ENCODE data around the gene RAPGEF5.

Gene RAPGEF5

DNA sequence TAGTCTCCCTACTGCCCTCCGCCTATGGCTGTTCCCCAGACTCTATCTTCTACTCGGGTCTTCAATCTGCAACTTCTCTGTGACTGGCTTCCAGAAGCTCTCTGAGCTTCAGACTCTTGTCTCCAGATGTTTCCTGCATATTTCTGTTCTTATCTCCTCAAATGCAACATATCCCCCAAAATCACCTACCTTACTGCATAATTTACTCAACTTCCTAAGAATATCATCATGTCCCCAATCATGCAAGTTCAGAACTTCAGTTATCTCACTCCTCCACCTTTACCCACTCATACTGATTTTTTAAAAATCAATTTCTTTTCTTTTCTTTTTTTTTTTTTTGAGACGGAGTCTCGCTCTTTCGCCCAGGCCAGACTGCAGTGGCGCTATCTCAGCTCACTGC lies 68.8 kb downstream of the RAPGEF5 start:
- Histone ChIP-seq H3K27me3 (ENCODE audit: insufficient read depth, low read length) (peaks cover 5% of the 10 kb centered on the region; the same call in 1 of the 2 replicates), H2AFZ (ENCODE audit: low read length, unreplicated experiment) (no peak overlapping the region), H3K36me3 (ENCODE audit: insufficient read depth, low read length) (no peaks in the 10 kb centered on the region), H3K27ac (ENCODE audit: low read depth, low read length) (no peak overlapping the region), H3K79me2 (ENCODE audit: control insufficient read depth, insufficient read depth, low read length, unreplicated experiment) (no peaks in the 10 kb centered on the region), H3K4me1 (ENCODE audit: control insufficient read depth, insufficient read depth, low read length, unreplicated experiment) (no peaks in the 10 kb centered on the region), H3K4me3 (ENCODE audit: low read depth, low read length) (no peak overlapping the region)

DNA sequence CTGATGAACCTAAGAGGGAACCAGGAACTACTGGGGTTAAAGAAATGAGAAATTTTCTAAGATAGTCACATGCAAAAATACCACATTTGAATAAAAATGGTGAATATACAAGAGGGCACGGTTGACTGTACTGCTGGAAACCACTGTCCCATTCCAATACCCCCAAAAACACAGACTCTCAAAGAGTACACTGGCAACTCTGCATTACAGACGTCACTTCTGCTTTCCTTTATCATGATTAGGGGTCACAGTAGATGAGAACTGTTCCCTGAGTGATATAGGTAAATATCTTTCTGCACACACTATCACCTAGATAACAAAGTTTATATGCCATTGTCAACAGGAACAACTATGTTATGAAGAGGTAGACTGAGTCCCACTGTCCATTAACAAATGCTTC lies 69.5 kb downstream of the RAPGEF5 start:
- Histone ChIP-seq H3K79me2 (ENCODE audit: control insufficient read depth, insufficient read depth, low read length, unreplicated experiment) (no peaks in the 10 kb centered on the region), H3K4me1 (ENCODE audit: control insufficient read depth, insufficient read depth, low read length, unreplicated experiment) (no peaks in the 10 kb centered on the region), H3K36me3 (ENCODE audit: insufficient read depth, low read length) (no peaks in the 10 kb centered on the region), H2AFZ (ENCODE audit: low read length, unreplicated experiment) (no peak overlapping the region), H3K27me3 (ENCODE audit: insufficient read depth, low read length) (peaks cover 5% of the 10 kb centered on the region; the same call in 1 of the 2 replicates), H3K4me3 (ENCODE audit: low read depth, low read length) (no peak overlapping the region), H3K27ac (ENCODE audit: low read depth, low read length) (no peak overlapping the region)

- no peak overlapping the region for H2AFZ ChIP-seq (ENCODE audit: low read length, unreplicated experiment)
- H3K4me3 ChIP-seq (ENCODE audit: low read depth, low read length), result no peak overlapping the region
- no peaks in the 10 kb centered on the region for H3K79me2 ChIP-seq (ENCODE audit: control insufficient read depth, insufficient read depth, low read length, unreplicated experiment)
- no peaks in the 10 kb centered on the region for H3K36me3 ChIP-seq (ENCODE audit: insufficient read depth, low read length)
- no peaks in the 10 kb centered on the region for H3K4me1 ChIP-seq (ENCODE audit: control insufficient read depth, insufficient read depth, low read length, unreplicated experiment)
- H3K27me3 ChIP-seq (ENCODE audit: insufficient read depth, low read length), result peaks cover 5% of the 10 kb centered on the region; the same call in 1 of the 2 replicates
- no peak overlapping the region for H3K27ac ChIP-seq (ENCODE audit: low read depth, low read length)
These were observed 70.5 kb downstream of the RAPGEF5 start for GRCh38 chr7:22286436-22286835.

- H3K4me1 ChIP-seq (ENCODE audit: control insufficient read depth, insufficient read depth, low read length, unreplicated experiment), result no peaks in the 10 kb centered on the region
- H3K79me2 ChIP-seq (ENCODE audit: control insufficient read depth, insufficient read depth, low read length, unreplicated experiment), result no peaks in the 10 kb centered on the region
- H3K36me3 ChIP-seq (ENCODE audit: insufficient read depth, low read length), result no peaks in the 10 kb centered on the region
- no peak overlapping the region for H3K27ac ChIP-seq (ENCODE audit: low read depth, low read length)
- H3K4me3 ChIP-seq (ENCODE audit: low read depth, low read length), result no peak overlapping the region
- H2AFZ ChIP-seq (ENCODE audit: low read length, unreplicated experiment), result no peak overlapping the region
- H3K27me3 ChIP-seq (ENCODE audit: insufficient read depth, low read length), result peaks cover 5% of the 10 kb centered on the region; the same call in 1 of the 2 replicates
These were observed 75.5 kb downstream of the RAPGEF5 start for GRCh38 chr7:22281481-22281880.

- Histone ChIP-seq H3K4me1 (ENCODE audit: control insufficient read depth, insufficient read depth, low read length, unreplicated experiment) (no peaks in the 10 kb centered on the region), H3K27me3 (ENCODE audit: insufficient read depth, low read length) (no peaks in the 10 kb centered on the region), H3K27ac (ENCODE audit: low read depth, low read length) (no peak overlapping the region), H3K36me3 (ENCODE audit: insufficient read depth, low read length) (no peaks in the 10 kb centered on the region), H3K79me2 (ENCODE audit: control insufficient read depth, insufficient read depth, low read length, unreplicated experiment) (no peaks in the 10 kb centered on the region), H3K4me3 (ENCODE audit: low read depth, low read length) (no peak overlapping the region), H2AFZ (ENCODE audit: low read length, unreplicated experiment) (no peak overlapping the region)
These were observed 76.9 kb downstream of the RAPGEF5 start for GRCh38 chr7:22280031-22280430.

DNA sequence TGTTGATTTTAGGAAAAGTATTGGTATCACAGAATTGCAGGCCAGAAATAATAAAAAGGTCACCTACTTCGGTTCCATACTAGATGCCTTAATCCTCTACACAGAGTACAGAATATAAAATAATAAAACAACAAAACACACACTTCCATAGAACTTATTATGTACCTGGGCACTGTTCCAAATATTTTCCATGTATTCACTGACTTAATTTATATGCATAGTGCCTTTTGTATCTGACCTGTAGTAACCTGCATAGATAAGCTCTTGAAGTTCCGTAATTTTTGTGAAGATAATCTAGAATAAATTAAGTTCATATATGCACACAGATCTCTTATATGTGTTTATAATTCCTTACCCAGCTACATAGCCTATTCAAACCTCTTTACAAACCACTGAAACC lies 78.3 kb downstream of the RAPGEF5 start:
- Histone ChIP-seq H3K27ac (ENCODE audit: low read depth, low read length) (no peak overlapping the region), H2AFZ (ENCODE audit: low read length, unreplicated experiment) (no peak overlapping the region), H3K4me3 (ENCODE audit: low read depth, low read length) (no peak overlapping the region), H3K79me2 (ENCODE audit: control insufficient read depth, insufficient read depth, low read length, unreplicated experiment) (no peaks in the 10 kb centered on the region), H3K36me3 (ENCODE audit: insufficient read depth, low read length) (no peaks in the 10 kb centered on the region), H3K4me1 (ENCODE audit: control insufficient read depth, insufficient read depth, low read length, unreplicated experiment) (no peaks in the 10 kb centered on the region), H3K27me3 (ENCODE audit: insufficient read depth, low read length) (no peaks in the 10 kb centered on the region)

- Histone ChIP-seq H3K79me2 (ENCODE audit: control insufficient read depth, insufficient read depth, low read length, unreplicated experiment) (no peaks in the 10 kb centered on the region), H3K27ac (ENCODE audit: low read depth, low read length) (no peak overlapping the region), H3K27me3 (ENCODE audit: insufficient read depth, low read length) (no peaks in the 10 kb centered on the region), H3K4me1 (ENCODE audit: control insufficient read depth, insufficient read depth, low read length, unreplicated experiment) (no peaks in the 10 kb centered on the region), H3K36me3 (ENCODE audit: insufficient read depth, low read length) (no peaks in the 10 kb centered on the region), H3K4me3 (ENCODE audit: low read depth, low read length) (no peak overlapping the region), H2AFZ (ENCODE audit: low read length, unreplicated experiment) (no peak overlapping the region)
These were observed 79.6 kb downstream of the RAPGEF5 start for GRCh38 chr7:22277375-22277774.

GRCh38 chr7:22275661-22276060 lies 81.3 kb downstream of the RAPGEF5 start:
- Histone ChIP-seq H3K27ac (ENCODE audit: low read depth, low read length) (no peak overlapping the region), H3K27me3 (ENCODE audit: insufficient read depth, low read length) (no peaks in the 10 kb centered on the region), H3K79me2 (ENCODE audit: control insufficient read depth, insufficient read depth, low read length, unreplicated experiment) (no peaks in the 10 kb centered on the region), H3K4me1 (ENCODE audit: control insufficient read depth, insufficient read depth, low read length, unreplicated experiment) (no peaks in the 10 kb centered on the region), H3K4me3 (ENCODE audit: low read depth, low read length) (no peak overlapping the region), H2AFZ (ENCODE audit: low read length, unreplicated experiment) (no peak overlapping the region), H3K36me3 (ENCODE audit: insufficient read depth, low read length) (no peaks in the 10 kb centered on the region)

GRCh38 chr7:22271311-22271710 lies 85.6 kb downstream of the RAPGEF5 start:
- Histone ChIP-seq H2AFZ (ENCODE audit: low read length, unreplicated experiment) (no peak overlapping the region), H3K4me3 (ENCODE audit: low read depth, low read length) (no peak overlapping the region), H3K36me3 (ENCODE audit: insufficient read depth, low read length) (no peaks in the 10 kb centered on the region), H3K27me3 (ENCODE audit: insufficient read depth, low read length) (no peaks in the 10 kb centered on the region), H3K79me2 (ENCODE audit: control insufficient read depth, insufficient read depth, low read length, unreplicated experiment) (no peaks in the 10 kb centered on the region), H3K4me1 (ENCODE audit: control insufficient read depth, insufficient read depth, low read length, unreplicated experiment) (no peaks in the 10 kb centered on the region), H3K27ac (ENCODE audit: low read depth, low read length) (no peak overlapping the region)

- H3K4me1 ChIP-seq (ENCODE audit: control insufficient read depth, insufficient read depth, low read length, unreplicated experiment), result no peaks in the 10 kb centered on the region
- no peaks in the 10 kb centered on the region for H3K27me3 ChIP-seq (ENCODE audit: insufficient read depth, low read length)
- no peaks in the 10 kb centered on the region for H3K36me3 ChIP-seq (ENCODE audit: insufficient read depth, low read length)
- no peak overlapping the region for H2AFZ ChIP-seq (ENCODE audit: low read length, unreplicated experiment)
- no peaks in the 10 kb centered on the region for H3K79me2 ChIP-seq (ENCODE audit: control insufficient read depth, insufficient read depth, low read length, unreplicated experiment)
- no peak overlapping the region for H3K27ac ChIP-seq (ENCODE audit: low read depth, low read length)
- H3K4me3 ChIP-seq (ENCODE audit: low read depth, low read length), result no peak overlapping the region
These were observed 86.6 kb downstream of the RAPGEF5 start for GRCh38 chr7:22270371-22270770.

- Histone ChIP-seq H3K27me3 (ENCODE audit: insufficient read depth, low read length) (no peaks in the 10 kb centered on the region), H3K27ac (ENCODE audit: low read depth, low read length) (no peak overlapping the region), H3K36me3 (ENCODE audit: insufficient read depth, low read length) (no peaks in the 10 kb centered on the region), H3K79me2 (ENCODE audit: control insufficient read depth, insufficient read depth, low read length, unreplicated experiment) (no peaks in the 10 kb centered on the region), H3K4me1 (ENCODE audit: control insufficient read depth, insufficient read depth, low read length, unreplicated experiment) (no peaks in the 10 kb centered on the region), H2AFZ (ENCODE audit: low read length, unreplicated experiment) (no peak overlapping the region), H3K4me3 (ENCODE audit: low read depth, low read length) (no peak overlapping the region)
These were observed 87.0 kb downstream of the RAPGEF5 start for GRCh38 chr7:22269963-22270362.

All from ACC112 (cell line).